Adrenal gland (tissue), 5 donors: ENCODE results near the gene PCDHB16.
"Not testable (repeated sequence)": the region's sequence is repeated elsewhere in the genome, so short reads cannot be mapped to it uniquely, and the experiment has no call there.

Experiments used
- POLR2A ChIP-seq, 2 donors: fragments of 450-650 bp; IDR thresholded peaks; one replicate each; pipeline ENCODE4 v1.6.1; 2017; ENCODE audit warnings: antibody characterized with exemption in 2 of 2, mild to moderate bottlenecking in 2 of 2, moderate library complexity in 1 of 2
- TF ChIP-seq, protein P1 (sequence below), 6 experiments: fragments of 450-650 bp in 4 of 6; fragments of 200-600 bp in 2 of 6; sonication (generic) in 1 of 6; IDR thresholded peaks; 1 replicate in 5 of 6; 2 replicates in 1 of 6; pipeline versions ENCODE4 v1.5.1 to v1.8.0; 2016 to 2021; ENCODE audit warnings: antibody characterized with exemption in 6 of 6, mild to moderate bottlenecking in 2 of 6, moderate library complexity in 1 of 6
- donor health status: DM: no; HTN: no; CAD: no.

DNA sequence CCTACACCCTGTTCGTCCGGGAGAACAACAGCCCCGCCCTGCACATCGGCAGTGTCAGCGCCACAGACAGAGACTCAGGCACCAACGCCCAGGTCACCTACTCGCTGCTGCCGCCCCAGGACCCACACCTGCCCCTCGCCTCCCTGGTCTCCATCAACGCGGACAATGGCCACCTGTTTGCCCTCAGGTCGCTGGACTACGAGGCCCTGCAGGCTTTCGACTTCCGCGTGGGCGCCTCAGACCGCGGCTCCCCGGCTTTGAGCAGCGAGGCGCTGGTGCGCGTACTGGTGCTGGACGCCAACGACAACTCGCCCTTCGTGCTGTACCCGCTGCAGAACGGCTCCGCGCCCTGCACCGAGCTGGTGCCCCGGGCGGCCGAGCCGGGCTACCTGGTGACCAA, 6.5 kb downstream of the PCDHB16 start:
- not testable (repeated sequence) for TF ChIP-seq POLR2A (IDR thresholded peaks at IDR 0.05)
- TF ChIP-seq, protein P1, sequence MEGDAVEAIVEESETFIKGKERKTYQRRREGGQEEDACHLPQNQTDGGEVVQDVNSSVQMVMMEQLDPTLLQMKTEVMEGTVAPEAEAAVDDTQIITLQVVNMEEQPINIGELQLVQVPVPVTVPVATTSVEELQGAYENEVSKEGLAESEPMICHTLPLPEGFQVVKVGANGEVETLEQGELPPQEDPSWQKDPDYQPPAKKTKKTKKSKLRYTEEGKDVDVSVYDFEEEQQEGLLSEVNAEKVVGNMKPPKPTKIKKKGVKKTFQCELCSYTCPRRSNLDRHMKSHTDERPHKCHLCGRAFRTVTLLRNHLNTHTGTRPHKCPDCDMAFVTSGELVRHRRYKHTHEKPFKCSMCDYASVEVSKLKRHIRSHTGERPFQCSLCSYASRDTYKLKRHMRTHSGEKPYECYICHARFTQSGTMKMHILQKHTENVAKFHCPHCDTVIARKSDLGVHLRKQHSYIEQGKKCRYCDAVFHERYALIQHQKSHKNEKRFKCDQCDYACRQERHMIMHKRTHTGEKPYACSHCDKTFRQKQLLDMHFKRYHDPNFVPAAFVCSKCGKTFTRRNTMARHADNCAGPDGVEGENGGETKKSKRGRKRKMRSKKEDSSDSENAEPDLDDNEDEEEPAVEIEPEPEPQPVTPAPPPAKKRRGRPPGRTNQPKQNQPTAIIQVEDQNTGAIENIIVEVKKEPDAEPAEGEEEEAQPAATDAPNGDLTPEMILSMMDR (IDR thresholded peaks at IDR 0.05) = not testable (repeated sequence)
